Embryonic facial prominence (tissue), 1 donor: ENCODE data around the gene SLC38A10.

Source experiments
- DNase-seq: peaks from one replicate; pipeline ENCODE4 v3.0.0-alpha.2; 2016; ENCODE audit errors: extremely low spot score

The SLC38A10 gene

GRCh38 chr17:81207610-81208581 is 87.2 kb downstream of the SLC38A10 start:
- no peak for DNase-seq

DNA sequence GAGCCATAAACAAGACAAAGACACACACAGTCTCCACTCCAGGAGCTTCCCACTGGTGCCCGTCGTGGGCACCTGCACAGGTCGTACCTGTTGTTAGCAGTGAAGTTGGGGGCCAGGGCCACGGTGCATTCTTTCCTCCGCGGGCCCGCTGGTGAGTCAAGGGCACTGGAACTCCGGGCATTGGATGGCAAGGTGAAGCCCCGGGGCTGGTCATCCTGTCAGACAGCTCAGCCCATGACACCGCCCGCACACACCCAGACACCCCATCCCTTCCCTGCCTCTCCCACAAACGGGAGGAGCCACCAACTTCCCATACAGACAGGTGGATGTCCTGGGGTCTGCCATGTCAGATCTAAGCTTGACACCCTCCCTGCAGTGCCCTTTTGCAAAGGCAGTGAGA is 88.5 kb downstream of the SLC38A10 start:
- DNase-seq = no peak

DNA sequence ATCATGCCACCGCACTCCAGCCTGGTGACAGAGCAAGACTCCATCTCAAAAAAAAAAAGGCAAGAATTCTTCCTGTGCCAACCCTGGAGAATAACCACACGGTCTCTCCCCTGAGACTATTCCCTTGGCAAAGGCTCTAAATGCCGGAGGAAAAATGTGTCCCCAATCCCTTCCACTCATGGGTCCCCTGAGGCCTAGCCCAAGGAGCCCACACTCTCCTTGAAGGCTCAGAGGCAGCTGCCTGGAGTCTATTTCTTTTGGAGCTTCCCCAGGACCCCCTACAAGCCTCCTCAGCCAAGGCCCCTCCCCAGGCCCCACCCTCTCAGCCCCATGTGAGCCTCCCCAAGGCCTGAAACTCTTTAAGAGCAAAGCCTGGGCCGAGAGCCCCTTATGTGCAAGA is 88.9 kb downstream of the SLC38A10 start:
- no peak for DNase-seq

DNA sequence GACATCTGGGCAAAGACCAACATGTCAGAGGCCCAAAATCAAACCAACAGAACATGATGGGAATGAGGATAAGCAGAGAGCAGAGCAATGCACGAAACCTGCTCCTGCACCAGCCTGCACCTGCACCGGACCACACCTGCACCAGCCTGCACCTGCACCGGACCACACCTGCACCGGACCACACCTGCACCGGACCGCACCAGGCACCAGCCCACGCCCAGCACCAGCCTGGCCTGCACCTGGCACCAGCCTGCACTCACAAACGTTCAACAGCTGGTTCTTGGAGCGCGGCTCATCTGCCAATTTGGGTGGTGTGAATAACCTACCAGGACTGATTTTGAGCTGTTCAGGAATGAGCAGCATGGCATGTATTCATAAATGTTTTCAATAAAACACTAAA is 90.5 kb downstream of the SLC38A10 start:
- DNase-seq = no peak

DNA sequence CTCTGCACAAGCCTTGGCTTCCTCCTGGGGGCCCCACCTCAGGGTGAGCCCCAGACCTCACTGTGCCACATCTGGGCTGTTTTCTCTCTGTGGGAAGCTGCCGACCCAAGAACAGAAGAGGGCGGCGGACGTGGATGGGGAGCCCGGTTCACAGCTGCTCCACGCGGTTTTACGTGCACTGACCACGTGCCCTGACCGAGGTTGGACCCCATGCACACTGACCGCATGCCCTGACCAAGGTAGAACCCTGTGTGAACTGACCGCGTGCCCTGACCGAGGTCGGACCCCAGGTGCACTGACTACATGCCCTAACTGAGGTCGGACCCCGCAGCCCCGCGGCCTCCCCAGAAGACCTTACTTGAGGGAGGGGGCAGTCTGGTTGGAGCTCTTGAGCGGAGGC is 92.0 kb downstream of the SLC38A10 start:
- DNase-seq = no peak

DNA sequence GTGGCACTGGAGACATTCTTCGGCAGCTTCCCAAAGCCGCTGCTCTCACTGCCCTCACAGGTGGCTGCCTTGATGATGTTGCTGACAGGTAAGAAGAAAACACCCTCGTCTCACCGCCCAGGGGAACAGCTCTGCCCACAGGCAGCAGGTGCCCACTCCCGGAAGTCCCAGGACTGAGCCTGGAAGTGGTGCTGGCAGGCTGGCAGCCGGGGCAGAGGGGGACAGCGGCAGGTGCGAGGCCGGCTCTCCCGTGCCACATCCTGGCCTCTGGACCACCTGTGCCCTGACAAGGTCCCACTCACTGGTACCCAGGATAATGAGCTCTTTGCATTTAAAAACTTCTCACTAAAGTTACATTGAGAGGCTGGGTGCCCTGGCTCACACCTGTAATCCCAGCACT is 92.8 kb downstream of the SLC38A10 start:
- no peak for DNase-seq

- DNase-seq = no peak
These were observed 94.2 kb downstream of the SLC38A10 start for GRCh38 chr17:81200695-81201580.

DNA sequence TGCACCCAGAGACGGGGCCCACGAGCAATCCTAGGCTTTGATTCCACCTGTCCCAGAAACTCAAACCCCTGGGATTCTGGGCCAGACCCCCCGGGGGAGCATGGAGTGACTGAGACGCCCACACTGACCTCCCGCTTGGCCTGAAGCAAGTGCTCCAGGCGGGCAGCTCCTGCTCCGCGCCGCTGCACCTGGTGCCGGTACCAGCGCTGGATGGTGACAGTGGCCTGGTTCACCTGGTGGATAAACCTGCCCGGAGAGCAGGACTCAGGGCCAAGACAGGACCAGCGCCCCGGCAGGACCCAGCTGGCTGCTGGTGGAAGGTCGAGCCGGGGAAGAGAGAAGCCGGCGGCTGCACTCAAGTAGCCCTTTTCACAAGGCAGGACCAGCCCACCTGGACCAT is 94.9 kb downstream of the SLC38A10 start:
- DNase-seq = no peak

GRCh38 chr17:81199482-81199830 is 95.7 kb downstream of the SLC38A10 start:
- DNase-seq = no peak

DNA sequence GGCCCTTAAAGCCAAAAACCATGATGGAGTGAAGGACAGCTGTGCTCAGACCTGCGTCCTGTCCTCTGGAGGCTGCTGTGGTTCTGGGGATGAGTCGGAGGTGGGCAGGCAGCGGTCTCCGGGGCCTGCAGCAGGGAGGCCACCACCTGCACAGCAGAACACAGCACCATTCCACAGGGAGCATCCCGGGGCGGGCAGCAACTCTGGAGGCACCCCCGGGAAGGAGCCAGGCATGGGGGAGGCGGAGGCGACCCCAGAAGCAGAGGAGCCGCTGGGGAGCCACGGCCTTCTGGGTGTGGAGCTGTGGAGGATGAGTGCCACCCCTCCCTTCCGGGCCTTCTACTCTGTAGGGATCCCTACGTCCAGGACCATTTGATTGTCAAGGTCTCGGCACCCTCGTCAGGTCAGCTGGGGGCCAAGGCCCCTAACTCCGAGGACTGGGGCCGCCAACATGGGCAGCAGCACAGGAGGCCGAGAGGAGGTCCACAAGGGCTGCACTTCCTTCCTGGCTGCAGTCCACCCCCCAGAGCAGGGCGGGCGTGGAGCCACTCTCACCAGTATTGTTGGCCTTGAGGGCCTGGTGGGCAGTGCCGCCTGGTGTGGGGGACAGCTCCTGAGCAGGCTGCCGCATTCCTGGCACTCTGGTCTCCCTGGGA is 96.2 kb downstream of the SLC38A10 start:
- no peak for DNase-seq

DNA sequence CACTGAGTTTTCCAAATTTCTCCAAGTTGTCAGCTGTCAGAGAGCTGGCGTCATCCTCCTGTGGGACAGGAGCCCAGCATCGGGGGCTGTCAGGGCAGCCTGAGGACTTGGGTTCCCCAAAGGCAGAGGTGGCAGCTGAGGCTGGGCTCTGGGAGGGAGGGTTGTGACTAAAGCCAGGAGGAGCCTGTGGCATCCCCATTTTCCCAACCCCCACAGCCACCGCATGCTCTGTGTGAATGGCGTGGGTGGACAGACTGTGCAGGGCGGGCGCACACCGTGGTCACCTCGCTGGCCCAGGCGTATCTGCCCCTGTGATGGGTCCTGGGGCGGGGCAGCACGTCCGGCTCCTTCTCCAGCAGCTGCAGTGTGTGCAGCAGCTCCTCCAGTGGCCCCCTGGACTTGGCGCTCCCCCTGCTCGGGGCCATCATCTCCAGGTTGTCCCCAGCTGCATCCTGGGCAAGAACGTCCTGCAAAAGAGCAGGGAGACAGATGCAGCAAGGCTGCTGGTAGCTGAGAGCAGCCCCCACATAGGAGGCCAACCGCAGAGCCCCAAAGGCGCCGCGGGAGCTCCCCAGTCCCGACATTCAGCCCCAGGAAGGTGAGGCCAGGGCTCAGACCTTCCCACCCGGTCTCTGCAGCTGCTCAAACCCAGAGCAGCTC is 97.1 kb downstream of the SLC38A10 start:
- DNase-seq = no peak

- DNase-seq = no peak
These were observed 97.7 kb downstream of the SLC38A10 start for GRCh38 chr17:81197409-81197795.

DNA sequence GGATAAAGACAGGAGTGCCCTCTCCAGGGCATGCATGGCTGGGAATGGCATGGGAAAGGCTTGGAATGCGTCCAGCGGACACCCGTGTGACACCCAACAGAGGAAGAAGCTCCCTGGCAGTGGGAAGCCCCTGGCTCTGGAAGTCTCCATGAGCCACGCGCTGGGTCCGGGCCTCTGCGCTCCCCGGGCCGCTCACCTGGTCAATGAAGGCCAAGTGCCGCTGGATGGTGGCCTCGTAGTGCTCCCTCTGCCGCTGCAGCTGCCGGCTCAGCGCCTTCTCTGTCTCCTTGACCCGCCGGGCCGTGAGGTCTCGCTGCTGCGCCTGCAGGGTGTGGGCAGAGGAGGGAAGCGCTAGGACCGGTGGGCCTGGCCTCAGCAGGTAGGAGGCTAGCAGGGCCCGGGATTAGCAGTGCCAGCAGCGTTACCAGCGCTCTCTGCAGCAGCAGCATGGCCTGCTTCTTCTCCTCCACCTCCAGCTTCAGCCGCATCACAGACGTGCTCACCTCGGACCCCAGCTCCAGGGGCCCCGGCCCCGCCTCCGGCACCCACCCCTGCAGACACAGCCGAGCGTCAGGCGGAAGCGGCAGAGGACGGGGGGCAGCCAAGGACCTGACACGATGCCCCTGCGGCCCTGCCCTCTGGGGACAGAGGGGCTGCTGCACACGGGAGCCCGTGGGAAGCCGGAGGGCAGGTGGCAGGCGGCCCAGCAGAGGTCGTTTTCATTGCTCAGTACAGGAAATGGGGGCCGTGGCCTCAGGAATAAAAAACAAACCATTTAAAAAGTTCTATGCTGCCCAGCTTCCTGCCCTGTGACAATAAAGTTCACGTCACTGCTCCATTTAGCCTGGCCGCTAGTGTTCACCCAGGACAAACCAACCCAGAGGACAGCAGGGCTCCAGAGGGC is 98.3 kb downstream of the SLC38A10 start:
- no peak for DNase-seq

DNA sequence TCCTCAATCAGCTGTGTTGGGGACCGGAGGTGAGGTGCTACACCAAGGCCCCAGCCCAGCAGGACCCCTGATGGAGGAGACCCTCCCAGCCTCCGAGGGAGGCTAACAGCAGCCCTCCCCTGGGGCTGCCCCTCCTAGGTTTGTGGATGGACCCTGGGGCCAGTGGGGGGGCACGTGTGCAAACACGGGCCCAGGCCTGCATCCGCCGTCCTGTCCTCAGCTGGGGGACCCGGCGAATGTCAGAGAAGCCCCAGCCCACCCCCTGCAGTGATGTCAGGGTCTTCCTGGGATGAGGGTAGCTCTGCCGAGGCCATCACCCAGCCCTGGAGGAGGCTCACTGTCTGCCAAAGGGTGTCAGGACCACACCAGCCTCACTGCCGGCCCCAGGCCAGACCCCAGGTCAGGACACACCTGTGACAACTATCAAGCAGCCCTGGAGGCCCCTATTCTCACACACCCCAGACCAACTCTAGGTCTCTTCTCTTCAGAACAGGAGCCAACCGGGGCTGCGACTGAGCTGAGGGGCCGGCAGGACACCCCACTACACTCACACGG is 99.1 kb downstream of the SLC38A10 start:
- DNase-seq = no peak
